ENCODE results near the gene FAR2. TPM values are rescaled to one million over a fixed set of nuclear protein-coding genes. Genes with fewer than 3 reads are reported as not detected.

Gene FAR2
- total RNA-seq, 1 experiment from 2014 or later, result 6.6 TPM

Other genes with a start within 250 kb of the FAR2 start
- 111 and 128 TPM in 2 replicates for gene ERGIC2, start 231.9 kb downstream of the FAR2 start, total RNA-seq (2022)